ENCODE data around the gene FAM20C.

The FAM20C gene

GRCh38 chr7:272631-273030, 80.3 kb downstream of the FAM20C start:
- no peak for DNase-seq (ENCODE audit: low read depth)
- in situ Hi-C loops (cut with HindIII; ENCODE audit: low sequenced_read_pairs), result no loop called here
- no peak for TF ChIP-seq CTCF (IDR thresholded peaks at IDR 0.05; ENCODE audit: low read depth, low read length, missing control alignments)
- no peak overlapping the region for H3K4me3 ChIP-seq (ENCODE audit: low read depth, low read length)

GRCh38 chr7:273327-273726, 81.0 kb downstream of the FAM20C start:
- in situ Hi-C loops (cut with HindIII; ENCODE audit: low sequenced_read_pairs), result no loop called here
- no peak for DNase-seq (ENCODE audit: low read depth)
- TF ChIP-seq CTCF (IDR thresholded peaks at IDR 0.05; ENCODE audit: low read depth, low read length, missing control alignments), result no peak

GRCh38 chr7:274266-274665, 81.9 kb downstream of the FAM20C start:
- TF ChIP-seq CTCF (IDR thresholded peaks at IDR 0.05; ENCODE audit: low read depth, low read length, missing control alignments), result no peak
- no peak for DNase-seq (ENCODE audit: low read depth)
- in situ Hi-C loops (cut with HindIII; ENCODE audit: low sequenced_read_pairs), result no loop called here
- no peak overlapping the region for H3K4me3 ChIP-seq (ENCODE audit: low read depth, low read length)

More at GRCh38 chr7:273327-273726, 81.0 kb downstream of the FAM20C start:
- H3K4me3 ChIP-seq (ENCODE audit: low read depth, low read length), result no peak overlapping the region

GRCh38 chr7:276230-276835, 84.0 kb downstream of the FAM20C start:
- H3K4me3 ChIP-seq (ENCODE audit: low read depth, low read length), result no peak overlapping the region
- TF ChIP-seq CTCF (IDR thresholded peaks at IDR 0.05; ENCODE audit: low read depth, low read length, missing control alignments), result no peak
- in situ Hi-C loops (cut with HindIII; ENCODE audit: low sequenced_read_pairs), result no loop called here
- no peak for DNase-seq (ENCODE audit: low read depth)

- in situ Hi-C loops (cut with HindIII; ENCODE audit: low sequenced_read_pairs), result no loop called here
These were observed 84.9 kb downstream of the FAM20C start for GRCh38 chr7:277228-277627.

GRCh38 chr7:278081-278480, 85.7 kb downstream of the FAM20C start:
- no peak for DNase-seq (ENCODE audit: low read depth)
- in situ Hi-C loops (cut with HindIII; ENCODE audit: low sequenced_read_pairs), result no loop called here
- TF ChIP-seq CTCF (IDR thresholded peaks at IDR 0.05; ENCODE audit: low read depth, low read length, missing control alignments), result no peak
- H3K4me3 ChIP-seq (ENCODE audit: low read depth, low read length), result no peak overlapping the region

More at GRCh38 chr7:277228-277627, 84.9 kb downstream of the FAM20C start:
- DNase-seq (ENCODE audit: low read depth), result no peak
- no peak for TF ChIP-seq CTCF (IDR thresholded peaks at IDR 0.05; ENCODE audit: low read depth, low read length, missing control alignments)
- no peak overlapping the region for H3K4me3 ChIP-seq (ENCODE audit: low read depth, low read length)
